GM12872 (cell line): ENCODE measurements around the gene RPUSD1.

Experiments used
- CTCF ChIP-seq: IDR thresholded peaks from 3 replicates; pipeline ENCODE4 v1.5.1; 2011; ENCODE audit warnings: low read depth, mild to moderate bottlenecking, low read length, moderate library complexity; ENCODE audit not compliant: insufficient read depth

The RPUSD1 gene

GRCh38 chr16:822174-822908 is 34.2 kb upstream of the RPUSD1 start:
- TF ChIP-seq CTCF, result no peak

DNA sequence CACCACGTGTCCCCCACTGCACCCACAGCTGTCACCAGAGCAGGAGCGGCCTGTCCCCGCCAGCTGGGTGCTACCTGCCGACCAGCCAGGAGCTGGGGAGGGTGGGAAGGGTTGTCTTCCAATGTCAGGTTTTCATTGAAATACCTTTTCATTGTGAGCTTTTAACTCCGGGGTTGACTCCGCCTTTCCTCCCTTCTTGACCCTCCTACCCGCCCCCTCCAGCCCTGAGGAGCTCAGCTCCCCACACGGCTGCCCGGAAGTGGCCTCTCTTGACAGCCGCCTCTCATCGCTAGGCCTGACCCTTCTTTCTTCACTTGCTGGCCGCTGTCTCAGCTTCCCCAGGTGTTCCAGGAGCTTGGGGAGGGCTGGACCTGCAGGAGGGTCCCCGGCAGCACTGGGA is 33.6 kb upstream of the RPUSD1 start:
- TF ChIP-seq CTCF, result no peak

DNA sequence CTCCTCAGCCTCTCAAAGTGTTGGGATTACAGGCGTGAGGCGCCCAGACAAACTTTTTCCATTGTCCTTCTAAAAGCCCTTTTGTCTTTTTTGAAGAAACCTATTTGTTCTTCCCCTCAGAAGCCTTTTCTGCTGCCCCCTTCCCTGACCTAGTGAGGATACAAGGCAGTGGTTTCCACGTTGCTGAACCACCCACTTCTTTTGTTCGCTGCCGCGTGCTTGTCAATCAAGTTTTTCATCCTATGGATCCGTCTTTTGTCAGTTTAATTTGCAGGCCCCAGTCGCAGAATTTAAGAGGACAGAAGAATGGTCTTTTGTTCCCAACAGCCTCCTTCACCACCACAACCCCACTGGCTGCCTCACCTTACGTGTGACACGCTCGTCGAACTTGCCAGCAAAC is 32.6 kb upstream of the RPUSD1 start:
- TF ChIP-seq CTCF, result no peak

- no peak for TF ChIP-seq CTCF
Measured at GRCh38 chr16:819336-820043, 31.3 kb upstream of the RPUSD1 start.

DNA sequence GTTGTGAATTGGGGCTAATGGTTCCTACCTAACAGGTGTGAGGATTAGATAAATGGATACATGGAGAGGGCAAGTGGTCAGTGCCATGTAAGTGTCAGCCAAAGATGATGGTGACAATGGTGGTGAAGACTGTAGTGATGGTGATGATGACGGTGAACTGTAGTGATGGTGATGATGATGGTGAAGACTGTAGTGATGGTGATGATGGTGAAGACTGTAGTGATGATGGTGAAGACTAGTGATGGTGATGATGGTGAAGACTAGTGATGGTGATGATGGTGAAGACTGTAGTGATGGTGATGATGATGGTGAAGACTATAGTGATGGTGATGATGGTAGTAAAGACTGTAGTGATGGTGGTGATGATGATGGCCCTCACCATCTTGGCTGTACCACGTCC is 30.4 kb upstream of the RPUSD1 start:
- no peak for TF ChIP-seq CTCF

GRCh38 chr16:818132-818531 is 30.0 kb upstream of the RPUSD1 start:
- TF ChIP-seq CTCF, result no peak

DNA sequence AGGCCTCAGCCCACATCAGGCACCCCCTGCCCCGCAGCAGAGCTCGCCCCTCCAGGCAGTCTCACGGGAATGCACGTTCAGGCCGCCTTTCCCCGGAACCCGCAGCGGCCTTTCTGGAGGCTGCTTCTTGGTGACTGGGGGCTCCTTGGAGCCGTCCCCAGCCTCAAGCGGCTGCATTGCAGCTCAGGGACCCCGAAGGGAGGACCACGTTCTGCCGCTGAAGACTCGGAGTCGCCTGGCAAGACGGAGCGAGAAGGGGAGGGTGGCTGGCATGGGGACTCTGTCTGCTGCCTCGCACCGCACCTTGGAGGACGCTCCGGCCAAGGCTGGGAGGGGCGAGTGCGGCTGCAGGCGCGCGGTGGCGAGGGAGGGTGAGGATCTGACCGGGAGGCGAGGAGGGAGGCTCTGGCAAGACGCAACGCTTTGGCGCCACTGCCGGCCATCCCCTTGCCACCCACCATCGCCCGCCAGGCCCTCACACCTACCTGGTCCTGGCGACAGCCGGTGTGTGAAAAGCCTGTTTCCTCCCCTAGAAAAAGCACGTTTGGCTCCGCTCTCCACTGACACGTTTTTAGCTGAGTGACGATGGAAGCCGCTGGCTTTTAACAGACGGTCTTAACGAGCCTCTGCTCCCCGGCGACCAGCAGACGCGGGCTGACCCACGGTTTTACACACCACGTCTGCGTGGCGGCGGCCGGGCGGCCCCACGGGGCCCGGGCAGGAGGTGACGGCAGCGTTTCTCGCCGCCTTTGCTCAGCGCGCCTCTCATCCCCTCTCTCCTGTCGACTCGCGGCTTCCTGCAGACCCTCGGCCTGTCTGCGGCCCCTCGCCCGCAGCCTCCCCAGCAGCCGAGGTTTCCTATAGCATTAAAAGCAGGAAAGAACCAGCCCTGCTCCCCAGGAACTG is 29.1 kb upstream of the RPUSD1 start:
- TF ChIP-seq CTCF, result no peak
